CD4-positive, alpha-beta T cell treated with Interleukin-6 for 4 hours (primary cell): ENCODE measurements around the gene SEMA4D.

Source experiments
- DNase-seq: peaks from one replicate; pipeline ENCODE4 v3.0.0-alpha.2; 2020; ENCODE audit warnings: mixed read lengths

SEMA4D gene

DNA sequence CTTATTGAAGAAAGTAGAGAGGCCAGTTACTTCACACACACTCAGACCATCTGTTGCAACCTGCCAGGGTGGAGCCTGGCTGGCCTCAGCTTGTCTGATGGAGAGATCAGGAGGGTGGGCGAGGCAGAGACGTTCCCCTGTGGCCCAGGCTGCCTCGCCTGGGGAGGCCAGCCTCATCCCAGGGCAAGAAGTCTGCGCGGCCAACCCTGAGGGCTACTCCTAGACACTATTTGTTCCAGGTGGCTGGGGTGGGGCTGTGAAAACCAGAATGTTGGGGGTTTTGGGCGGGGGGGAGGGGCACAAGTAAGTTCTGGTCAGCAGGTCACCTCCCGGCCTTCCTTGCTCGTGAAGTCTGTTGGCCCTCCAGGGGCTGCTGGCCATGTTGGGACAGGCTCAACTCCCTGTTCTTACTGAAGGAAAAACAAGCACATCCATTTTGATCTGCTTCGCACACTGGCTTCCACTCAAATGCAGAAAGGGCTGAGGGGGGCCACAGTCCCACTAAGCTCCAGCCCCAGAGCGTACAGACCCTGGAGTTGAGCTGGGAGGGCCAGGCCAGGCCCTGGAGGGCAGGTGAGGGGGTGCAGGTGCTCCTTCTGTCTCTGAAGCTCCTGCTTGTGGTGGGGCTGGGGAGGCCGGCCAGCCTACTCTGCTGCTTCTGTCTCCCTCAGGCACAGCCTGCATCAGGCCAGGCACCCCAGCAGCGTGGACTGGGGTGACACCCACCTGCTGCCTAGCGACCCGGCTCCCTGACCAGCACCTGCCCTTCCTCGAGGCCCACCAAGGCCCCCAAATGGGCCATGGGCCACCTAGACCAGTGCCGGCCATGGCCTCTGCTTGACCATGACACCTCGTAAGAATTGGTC is 133.0 kb downstream of the SEMA4D start:
- no peak for DNase-seq

GRCh38 chr9:89363921-89364665 is 133.8 kb downstream of the SEMA4D start:
- DNase-seq, result no peak

DNA sequence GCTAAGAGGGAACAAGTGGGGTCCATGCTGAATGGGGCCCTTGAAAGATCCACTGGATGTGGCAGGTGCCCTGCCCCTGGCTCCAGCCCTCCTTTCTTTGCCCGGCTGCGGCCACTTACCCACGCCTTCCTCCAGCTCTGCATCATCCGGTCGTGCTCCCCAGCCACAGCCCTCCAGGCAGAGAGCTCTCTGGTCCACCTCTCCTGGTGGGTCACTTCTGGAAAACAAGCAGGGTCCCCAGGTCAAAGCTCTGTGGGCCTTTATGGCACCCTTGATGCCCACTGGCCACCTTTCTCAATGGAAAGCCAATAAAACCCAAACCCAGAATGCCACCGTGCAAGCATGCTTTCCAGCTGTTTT is 134.6 kb downstream of the SEMA4D start:
- DNase-seq, result no peak

GRCh38 chr9:89362647-89363310 is 135.1 kb downstream of the SEMA4D start:
- no peak for DNase-seq

- no peak for DNase-seq
These were observed 135.9 kb downstream of the SEMA4D start for GRCh38 chr9:89361816-89362646.

DNA sequence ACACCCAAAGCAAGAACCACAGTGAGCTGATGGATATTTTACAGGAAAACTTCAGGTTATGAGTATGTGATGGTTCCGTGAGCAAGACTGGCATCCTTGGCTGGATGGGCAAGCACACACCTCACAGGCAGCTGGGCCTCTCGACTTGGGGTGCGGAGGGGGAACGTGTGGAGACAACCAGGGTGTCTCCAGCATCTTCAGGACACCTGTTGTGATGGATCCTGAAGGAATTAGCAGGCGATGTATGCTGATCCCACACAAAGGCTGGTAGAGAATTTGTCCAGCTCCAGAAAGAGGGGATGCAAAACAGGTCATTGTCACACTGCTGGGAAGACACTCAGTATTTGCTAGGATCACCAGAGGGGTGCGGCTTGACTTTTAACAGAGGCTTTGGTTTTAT is 136.9 kb downstream of the SEMA4D start:
- DNase-seq, result no peak

DNA sequence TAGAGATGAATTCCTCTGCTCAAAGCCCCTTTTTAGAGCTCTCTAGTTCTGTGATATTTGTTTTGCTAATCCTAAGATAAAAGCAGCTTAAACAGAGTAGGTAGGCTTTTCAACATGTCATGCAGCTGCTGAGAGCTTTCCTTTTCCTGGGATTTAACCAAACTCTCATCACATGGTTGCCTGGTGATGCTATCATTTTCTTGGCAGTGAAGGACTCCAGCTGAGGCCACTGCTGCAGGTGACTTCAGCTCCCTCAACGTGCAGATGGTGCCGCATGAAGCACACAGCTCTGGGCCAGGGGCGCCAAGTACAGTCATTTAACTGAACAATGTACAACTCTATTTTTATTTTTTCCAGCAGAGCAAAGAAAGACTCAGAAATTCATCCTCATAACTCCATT is 137.4 kb downstream of the SEMA4D start:
- no peak for DNase-seq

DNA sequence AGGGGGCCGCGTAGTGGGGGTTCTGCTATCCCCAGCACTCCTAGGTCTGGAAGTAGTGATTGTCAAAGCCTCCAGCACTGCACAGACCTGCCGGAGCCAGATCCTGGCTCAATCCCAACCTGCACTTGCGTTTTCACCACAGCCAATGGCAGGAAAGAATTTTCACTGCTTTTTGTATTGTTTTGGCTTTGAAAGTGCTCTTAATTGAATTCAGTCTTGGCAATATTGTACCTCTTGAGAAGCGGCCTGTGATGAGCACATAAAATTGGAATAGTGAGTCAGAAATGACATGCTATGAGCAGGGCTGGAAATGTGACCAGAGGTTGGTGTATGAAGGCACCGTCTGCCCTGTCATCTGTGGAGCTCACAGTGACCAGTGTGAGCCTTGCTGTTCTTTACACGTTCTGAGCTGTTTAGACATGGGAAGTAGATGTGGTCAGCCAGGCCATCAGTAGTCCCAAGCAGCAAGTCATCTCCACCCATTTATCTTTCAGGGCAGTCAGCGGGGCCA is 138.1 kb downstream of the SEMA4D start:
- no peak for DNase-seq

GRCh38 chr9:89358985-89359384 is 138.9 kb downstream of the SEMA4D start:
- DNase-seq, result no peak

- no peak for DNase-seq
These were observed 139.5 kb downstream of the SEMA4D start for GRCh38 chr9:89358376-89358916.

- no peak for DNase-seq
These were observed 140.3 kb downstream of the SEMA4D start for GRCh38 chr9:89357331-89358197.

DNA sequence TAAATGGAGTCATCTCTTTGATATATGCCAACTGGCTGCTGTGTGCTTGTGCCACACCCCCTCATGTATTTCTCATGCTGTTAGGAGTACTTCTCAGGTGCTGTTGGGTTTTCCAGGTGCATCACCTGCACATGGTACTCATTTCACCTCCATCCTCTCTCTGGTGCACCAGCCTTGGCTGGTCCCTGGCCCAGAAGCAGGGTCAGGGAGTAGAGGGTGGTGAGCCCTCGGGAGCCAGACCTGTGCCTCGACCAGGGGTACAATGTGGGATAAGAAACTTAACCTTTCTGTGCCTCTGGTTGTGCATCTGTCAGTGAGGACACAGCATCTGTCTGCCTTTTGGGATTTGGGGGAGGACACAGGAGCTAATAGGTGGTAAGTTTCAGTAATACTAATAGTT is 141.1 kb downstream of the SEMA4D start:
- no peak for DNase-seq

GRCh38 chr9:89354471-89354870 is 143.4 kb downstream of the SEMA4D start:
- DNase-seq, result no peak

DNA sequence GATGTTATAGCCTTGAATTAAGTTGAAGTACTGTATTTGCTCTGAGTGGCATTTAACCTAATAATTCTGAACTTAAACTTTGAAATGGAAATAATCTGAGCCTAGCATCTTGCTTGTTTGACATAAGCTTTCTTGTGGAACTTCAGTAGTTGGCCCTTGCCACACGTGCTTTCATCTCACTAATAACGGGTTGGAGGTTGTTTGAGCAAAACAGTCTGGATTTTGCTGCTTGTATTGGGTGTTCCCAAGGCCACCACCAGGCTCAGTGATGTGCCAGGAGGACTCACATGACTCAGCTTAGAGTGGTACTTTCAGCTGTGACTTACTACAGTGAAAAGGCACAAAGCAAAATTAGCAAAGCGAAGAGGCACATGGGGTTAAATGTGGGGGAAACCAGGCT is 143.9 kb downstream of the SEMA4D start:
- no peak for DNase-seq

- no peak for DNase-seq
These were observed 144.9 kb downstream of the SEMA4D start for GRCh38 chr9:89352874-89353649.

GRCh38 chr9:89352451-89352850 is 145.5 kb downstream of the SEMA4D start:
- no peak for DNase-seq

DNA sequence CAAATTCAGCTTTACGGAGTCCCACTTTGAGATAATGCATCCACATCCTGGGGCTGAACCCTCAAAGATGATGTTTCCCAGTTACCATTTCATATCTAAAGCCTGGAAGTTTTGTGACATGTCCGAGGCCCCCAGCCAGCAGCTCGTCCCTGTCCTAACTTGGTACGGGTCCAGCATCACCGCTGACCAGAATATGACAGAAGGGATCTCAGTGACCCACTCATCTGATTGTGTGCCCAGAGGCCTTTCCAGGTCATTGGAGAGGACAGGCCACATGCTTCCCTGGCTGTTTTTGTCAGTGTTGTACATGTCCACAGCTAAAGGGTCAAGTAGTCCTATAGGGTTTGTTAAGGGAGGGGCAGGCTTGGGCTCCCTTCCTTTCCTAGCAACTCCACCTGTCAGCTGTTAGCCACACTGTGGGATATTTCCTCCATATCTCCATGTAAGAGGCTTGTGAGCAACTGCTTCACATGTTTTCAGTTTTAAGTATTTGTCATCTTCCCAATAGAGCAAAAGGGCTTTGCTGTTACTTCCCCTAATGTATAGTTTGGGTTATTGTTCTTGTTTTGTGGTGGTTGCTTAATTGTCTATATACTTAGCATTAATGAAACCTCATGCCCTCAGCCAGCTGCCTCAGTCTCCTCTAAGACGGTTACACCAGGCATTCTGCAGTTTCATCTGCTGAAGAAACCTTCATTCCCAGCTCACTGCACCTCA is 146.2 kb downstream of the SEMA4D start:
- no peak for DNase-seq

DNA sequence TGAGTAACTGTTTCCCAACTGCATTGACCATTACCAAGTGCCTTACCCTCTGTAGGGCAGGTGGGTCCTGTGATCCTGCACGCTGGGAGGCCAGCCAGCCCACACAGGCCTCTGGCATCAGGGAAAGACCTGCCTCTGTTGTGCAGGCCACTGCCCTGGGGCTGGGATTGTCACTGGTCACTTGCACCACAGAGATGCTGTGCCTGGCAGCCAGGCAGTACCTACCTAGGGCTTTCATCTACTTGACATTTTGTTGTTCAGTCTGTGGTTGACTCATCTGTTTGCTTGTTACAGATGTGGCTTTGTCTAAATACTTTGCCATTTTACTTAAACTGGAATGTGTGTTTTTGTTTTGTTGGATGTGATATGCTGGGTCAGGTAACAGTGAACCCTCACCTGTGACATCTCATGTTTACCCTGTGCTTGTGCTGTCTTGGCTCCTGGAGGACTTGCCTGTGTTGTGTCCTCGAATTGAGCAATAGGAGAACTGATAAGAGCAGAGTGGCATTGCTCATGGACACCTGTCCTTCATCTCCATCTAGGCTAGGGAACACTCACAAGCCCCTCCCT is 146.8 kb downstream of the SEMA4D start:
- no peak for DNase-seq

- no peak for DNase-seq
These were observed 148.3 kb downstream of the SEMA4D start for GRCh38 chr9:89349607-89350006.
